Esophagus muscularis mucosa (tissue), 3 donors: ENCODE measurements around the gene OR2Z1.

Experiments used
- EP300 ChIP-seq: sonication (generic); formaldehyde crosslinking; IDR thresholded peaks from one replicate; pipeline ENCODE4 v1.6.1; 2017; ENCODE audit warnings: antibody characterized with exemption
- TF ChIP-seq, protein P1 (sequence below), 3 experiments: fragments of 200-600 bp in 2 of 3; fragments of 450-650 bp in 1 of 3; sonication (generic) in 2 of 3; IDR thresholded peaks; one replicate each; pipeline ENCODE4 v1.5.1; 2017 to 2019; ENCODE audit warnings: antibody characterized with exemption in 3 of 3, mild to moderate bottlenecking in 2 of 3, moderate library complexity in 1 of 3

GRCh38 chr19:8686549-8686948, 34.9 kb upstream of the OR2Z1 start:
- TF ChIP-seq EP300: no peak
- TF ChIP-seq, protein P1, sequence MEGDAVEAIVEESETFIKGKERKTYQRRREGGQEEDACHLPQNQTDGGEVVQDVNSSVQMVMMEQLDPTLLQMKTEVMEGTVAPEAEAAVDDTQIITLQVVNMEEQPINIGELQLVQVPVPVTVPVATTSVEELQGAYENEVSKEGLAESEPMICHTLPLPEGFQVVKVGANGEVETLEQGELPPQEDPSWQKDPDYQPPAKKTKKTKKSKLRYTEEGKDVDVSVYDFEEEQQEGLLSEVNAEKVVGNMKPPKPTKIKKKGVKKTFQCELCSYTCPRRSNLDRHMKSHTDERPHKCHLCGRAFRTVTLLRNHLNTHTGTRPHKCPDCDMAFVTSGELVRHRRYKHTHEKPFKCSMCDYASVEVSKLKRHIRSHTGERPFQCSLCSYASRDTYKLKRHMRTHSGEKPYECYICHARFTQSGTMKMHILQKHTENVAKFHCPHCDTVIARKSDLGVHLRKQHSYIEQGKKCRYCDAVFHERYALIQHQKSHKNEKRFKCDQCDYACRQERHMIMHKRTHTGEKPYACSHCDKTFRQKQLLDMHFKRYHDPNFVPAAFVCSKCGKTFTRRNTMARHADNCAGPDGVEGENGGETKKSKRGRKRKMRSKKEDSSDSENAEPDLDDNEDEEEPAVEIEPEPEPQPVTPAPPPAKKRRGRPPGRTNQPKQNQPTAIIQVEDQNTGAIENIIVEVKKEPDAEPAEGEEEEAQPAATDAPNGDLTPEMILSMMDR (IDR thresholded peaks at IDR 0.05): no peak
